PFSK-1 (cell line): Measurements from ENCODE around the gene MAP3K10.

Experiments used
- POLR2AphosphoS5 ChIP-seq: IDR thresholded peaks from 2 replicates; pipeline ENCODE4 v1.6.1; 2012; ENCODE audit warnings: low read depth, mild to moderate bottlenecking, control low read depth, low read length, moderate library complexity
- REST ChIP-seq, 2 experiments: IDR thresholded peaks; 2 replicates each; pipeline versions ENCODE4 v1.6.1 to v1.8.0; 2011 to 2012; ENCODE audit warnings: low read depth in 2 of 2, low read length in 2 of 2, control low read depth in 1 of 2, inconsistent platforms in 1 of 2, mild to moderate bottlenecking in 1 of 2, moderate library complexity in 1 of 2; ENCODE audit not compliant: insufficient read depth in 1 of 2
- SIN3A ChIP-seq: IDR thresholded peaks from 2 replicates; pipeline ENCODE4 v1.6.1; 2012; ENCODE audit warnings: mild to moderate bottlenecking, low read length, moderate library complexity, borderline replicate concordance; ENCODE audit not compliant: insufficient read depth
- TAF1 ChIP-seq: IDR thresholded peaks from 2 replicates; pipeline ENCODE4 v1.6.1; 2012; ENCODE audit warnings: low read length, control low read depth, borderline replicate concordance; ENCODE audit not compliant: insufficient read depth

DNA sequence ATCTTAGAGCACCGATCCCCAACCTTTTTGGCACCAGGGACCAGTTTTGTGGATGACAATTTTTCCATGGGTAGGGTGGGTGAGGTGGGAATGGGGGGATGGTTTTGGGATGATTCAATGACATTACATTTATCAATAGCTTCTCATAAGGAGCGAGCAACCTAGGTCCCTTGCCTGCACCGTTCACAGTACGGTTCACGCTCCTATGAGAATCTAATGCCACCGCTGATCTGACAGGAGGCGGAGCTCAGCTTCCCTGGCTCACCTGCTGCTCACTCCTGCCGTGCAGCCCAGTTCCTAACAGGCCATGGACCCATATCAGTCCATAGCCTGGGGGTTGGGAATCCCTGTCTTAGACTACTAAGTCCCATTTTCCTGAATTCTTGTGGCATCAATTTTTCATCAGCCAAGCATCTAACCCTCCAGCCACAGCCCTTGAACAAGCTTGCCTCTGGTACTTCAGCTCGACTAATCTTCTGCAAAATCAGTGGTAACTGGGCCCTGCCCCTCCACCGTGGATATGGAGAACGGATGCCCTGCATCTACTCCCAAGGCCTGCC lies 37.0 kb upstream of the MAP3K10 start:
- TF ChIP-seq POLR2AphosphoS5: no peak
- TF ChIP-seq TAF1: no peak
- TF ChIP-seq REST (IDR thresholded peaks at IDR 0.05; ENCODE audit: insufficient read depth in 1 of 2, low read depth in 2 of 2, low read length in 2 of 2): no peak
- TF ChIP-seq SIN3A: no peak
